ENCODE measurements around the gene EN1.

The EN1 gene

DNA sequence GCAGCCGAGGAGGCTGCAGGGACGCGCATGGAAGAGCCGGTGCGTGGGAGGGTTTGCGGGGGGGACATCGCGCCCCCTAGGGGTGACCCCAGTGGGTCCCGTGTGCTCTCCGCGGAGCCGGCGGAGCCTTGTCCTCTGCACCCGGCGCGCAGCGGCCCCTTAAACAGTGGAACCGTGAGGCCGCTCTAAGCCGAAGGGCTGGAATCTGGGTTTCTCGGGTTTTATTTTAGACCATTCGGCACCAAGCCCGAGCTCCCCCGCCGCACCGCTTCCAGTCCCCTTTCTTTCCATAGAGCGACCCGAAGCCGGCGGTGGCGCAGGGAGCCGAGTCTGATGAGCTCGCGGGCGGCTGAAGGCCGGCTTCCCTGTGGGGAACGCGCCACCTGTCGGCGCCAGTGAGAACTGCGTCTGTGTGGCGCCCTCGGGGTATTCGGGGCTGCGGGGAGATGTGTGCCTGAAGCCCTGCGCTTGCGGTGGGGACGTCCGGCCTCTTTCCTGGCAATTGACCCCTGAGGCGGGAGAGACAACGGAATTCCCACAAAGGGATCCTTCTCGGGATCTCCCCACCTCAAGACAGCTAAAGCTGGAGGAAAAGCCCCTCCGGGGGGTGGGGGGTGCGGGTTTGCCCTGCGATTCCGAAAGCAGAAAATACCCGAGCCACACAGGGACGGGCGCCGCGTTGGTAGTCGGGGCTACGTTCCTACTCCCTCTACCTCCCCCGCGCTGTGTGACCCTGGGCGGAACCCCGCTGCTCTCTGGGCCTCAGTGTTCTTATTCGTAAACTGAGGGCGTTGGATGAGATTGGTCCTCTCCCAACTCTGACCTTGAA is 8.2 kb upstream of the EN1 start:
- DNase-seq (ENCODE audit: low spot score): peak; percentile 90

GRCh38 chr2:118854507-118855345 is 7.3 kb upstream of the EN1 start:
- no peak for DNase-seq (ENCODE audit: low spot score)

- no peak for DNase-seq (ENCODE audit: low spot score)
Measured at GRCh38 chr2:118853651-118854291, 6.3 kb upstream of the EN1 start.

GRCh38 chr2:118853129-118853640 is 5.7 kb upstream of the EN1 start:
- DNase-seq (ENCODE audit: low spot score): no peak

DNA sequence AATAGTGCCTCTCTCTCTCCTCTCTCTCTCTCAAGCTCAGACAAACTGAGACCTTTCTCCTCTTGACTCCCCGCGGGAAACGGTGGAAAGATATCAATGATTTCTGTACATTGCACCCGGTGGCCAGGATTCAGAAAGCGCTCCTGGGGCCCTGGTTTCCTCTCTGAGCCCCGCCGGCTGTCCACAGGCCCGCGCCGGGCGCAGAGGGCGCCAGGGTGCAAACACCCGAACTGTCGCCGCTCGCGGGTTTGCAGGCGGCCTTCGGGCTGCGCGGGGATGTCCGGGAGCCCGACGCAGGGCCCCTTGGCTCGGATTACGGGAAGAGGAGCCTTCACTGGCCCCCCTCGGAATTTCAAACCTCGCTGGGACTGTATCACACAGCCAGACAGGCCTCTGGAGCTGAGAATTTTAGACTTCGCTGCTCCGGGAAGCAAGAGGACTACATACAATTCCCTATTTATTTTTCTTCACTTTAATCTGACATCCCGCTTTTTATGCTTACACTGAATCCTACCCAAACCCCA is 5.2 kb upstream of the EN1 start:
- DNase-seq (ENCODE audit: low spot score): no peak

DNA sequence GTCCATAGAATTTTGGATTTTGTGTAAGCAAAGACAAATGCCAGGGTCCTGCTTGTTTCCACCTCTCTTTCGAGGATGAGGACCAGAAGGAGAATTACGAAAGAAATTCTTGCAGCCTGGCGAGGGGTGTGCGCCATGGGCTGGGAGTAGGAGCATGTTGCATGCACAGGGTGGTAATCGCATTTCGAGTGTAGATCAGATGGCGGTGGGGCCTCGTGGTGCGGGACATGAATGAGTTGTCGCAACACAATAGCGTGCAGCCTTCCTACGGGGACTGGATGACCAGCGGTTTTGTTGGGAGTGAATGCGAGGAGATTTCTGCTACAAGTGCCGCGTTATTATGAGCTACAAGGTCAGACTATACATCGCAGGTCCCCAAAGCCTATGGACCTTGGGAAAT is 4.2 kb upstream of the EN1 start:
- no peak for DNase-seq (ENCODE audit: low spot score)

DNA sequence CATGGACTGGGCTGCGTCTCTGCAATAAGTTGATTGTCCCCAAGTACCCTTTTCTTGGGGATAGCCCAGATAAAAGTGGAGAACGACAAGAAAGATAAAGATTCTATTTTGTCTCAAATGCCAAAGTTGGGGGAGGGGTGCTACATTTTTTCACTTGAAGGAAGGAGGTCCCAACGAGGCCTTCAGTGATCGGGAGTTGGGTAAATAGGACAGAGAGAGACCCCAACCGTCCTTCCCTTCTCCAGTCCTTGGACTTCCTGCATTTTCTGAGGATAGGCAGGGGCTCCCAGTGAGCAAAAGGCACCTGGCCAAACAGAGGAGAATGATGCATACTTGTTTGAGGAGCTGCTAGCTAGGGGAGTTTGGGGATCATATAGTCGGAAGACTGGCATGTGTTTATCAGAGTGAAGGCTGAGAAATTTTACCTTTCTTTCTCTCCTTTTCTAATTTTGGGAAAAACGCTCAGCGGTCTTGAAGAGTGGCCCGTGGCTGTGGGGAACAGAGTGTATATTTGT is 3.5 kb upstream of the EN1 start:
- no peak for DNase-seq (ENCODE audit: low spot score)

GRCh38 chr2:118850168-118850900 is 2.9 kb upstream of the EN1 start:
- no peak for DNase-seq (ENCODE audit: low spot score)

- no peak for DNase-seq (ENCODE audit: low spot score)
Measured at GRCh38 chr2:118849226-118850167, 2.0 kb upstream of the EN1 start.

DNA sequence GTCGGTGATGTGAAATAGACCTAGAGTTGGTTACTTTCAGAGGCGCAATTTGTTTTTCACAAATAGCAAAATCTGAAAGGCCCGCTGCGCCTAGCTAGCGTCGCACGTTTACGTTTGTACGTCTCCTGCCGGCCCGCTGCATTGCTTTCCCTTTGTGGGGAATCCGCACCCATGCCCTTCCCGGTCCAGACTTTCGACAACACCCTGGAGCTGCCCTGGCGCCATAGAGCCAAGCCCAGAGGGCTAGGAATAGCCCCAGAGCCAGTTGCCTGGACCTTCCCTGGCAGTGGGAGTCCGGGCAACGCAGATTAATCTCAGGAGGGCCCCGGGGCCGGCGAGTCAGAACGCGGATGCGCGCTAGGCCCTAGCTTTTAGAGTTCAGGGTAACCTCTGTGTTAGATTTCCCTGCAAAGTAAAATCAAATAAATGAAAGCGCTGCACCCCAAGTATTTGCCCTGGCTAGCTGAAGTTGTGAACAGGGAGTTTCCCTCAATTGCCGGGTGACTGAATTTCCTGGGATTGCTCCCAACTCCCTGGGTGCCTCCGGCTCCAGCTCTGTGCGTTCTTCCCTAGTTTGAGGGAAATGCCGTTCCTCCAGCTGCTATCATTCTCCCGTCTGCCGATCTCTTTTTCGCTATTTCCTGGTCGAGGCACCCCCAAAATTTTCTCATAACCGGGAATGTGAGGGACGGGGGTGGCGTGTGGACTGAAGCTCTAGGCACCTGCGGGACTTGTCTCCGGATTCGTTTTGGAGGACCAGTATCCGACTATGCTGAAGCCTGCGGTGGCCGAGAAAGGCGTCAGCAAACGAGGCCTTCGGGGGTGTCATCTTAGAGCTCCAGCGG is 1.2 kb upstream of the EN1 start:
- no peak for DNase-seq (ENCODE audit: low spot score)

- peak; percentile 94 for DNase-seq (ENCODE audit: low spot score)
Measured at GRCh38 chr2:118847762-118848172, 319 bp upstream of the EN1 start.

DNA sequence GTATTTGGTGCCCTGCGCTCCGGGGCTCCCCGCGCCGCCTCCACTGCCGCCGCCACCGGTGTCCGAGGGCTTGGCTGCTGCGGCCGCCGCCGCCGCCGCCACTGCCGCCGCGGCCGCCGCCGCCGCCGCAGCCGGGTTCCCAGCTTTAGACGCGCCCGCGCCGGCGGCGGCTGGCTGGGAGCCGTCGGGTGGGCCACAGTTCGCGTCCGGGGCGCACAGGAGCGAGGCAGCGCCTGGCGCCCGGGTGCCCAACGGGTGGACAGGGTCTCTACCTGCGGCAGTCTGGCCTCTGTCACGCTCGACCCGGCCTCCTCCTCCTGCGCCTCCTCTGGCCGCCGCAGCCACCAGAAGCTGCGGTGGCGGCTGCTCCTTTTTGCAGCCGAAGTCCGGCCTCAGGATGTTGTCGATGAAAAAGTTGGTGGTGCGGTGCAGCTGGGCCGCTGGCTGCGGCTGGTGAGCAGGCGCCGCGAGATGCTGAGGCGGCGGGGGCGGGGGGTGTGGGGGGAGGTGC is 951 bp downstream of the EN1 start:
- no peak for DNase-seq (ENCODE audit: low spot score)

DNA sequence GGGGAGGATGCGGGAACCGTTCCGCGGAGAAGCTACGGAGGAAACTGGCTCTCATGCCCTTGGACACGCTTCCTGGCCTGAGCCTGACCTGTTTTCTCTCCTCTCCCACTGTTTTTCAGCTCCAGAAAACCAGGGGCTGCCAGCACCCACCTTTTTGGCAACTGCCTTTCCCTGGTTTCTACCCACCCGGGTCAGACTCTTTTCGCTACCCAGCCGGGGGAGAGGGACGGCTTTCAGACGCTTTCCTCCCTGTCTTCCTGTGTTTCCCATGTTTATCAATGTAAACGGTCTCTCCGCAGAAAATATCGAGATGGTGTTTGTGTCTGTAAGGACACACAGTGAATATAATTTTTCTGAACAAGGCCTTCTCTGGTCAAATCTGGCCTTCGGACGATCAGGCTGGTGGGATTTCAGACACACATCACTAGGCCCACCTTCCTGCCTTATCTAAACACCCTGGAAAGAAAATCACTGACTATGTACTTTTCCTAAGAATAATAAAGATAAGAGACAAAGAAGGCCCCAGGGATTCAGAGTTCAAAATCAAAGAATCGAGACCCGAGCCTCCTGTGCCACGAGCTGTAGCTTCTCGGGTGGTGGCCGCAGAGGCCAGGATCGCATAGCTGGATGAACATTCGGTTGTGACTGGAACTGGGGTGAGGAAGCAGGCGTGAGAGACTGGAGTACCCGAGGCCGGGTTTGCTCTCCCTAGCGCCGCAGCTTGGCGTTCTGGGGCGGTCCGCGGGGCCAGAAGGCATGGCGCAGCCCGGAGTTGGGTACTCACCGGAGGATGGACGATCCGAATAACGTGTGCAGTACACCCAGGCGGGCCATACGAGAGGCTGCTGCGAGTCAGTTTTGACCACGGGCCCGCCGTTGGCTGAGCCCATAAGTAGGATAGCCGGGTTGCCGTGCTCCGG is 1.7 kb downstream of the EN1 start:
- no peak for DNase-seq (ENCODE audit: low spot score)

GRCh38 chr2:118845005-118845521 is 2.4 kb downstream of the EN1 start:
- DNase-seq (ENCODE audit: low spot score): no peak

DNA sequence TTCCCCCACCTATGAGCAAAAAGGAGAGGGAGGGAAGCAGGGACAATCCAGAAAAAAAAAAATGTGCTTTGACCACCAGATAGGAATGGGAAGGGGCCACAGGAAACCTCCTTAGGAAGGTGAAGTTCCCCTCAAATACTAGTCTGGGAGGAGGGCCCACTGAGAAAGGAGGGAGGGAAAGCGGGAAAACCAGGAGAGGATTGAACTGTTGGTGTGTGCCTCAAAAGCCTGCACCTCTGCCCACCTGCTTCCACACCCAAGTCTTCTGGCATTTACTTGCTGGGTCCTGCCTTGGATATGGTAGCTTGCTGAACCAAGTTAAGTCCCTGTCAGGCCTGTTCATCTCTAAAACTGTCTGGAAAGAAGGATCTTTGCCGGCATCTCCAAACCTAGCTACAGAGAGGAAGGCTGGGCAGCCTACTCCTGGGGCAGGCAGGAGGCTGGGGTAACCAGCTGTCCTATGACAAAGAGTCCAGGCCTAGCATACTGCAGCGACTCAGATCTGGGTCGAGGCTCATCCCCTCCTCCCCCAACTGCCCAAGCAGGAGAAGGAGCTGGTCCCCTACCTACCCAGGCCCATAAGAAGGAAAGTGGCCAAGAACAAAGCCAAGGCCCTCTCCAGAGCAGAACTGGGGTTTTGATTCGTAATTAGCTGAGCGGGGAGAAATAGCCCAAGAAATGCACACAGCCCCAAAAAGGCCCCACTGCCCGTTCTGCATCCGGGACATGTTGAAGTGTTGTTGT is 3.0 kb downstream of the EN1 start:
- no peak for DNase-seq (ENCODE audit: low spot score)

DNA sequence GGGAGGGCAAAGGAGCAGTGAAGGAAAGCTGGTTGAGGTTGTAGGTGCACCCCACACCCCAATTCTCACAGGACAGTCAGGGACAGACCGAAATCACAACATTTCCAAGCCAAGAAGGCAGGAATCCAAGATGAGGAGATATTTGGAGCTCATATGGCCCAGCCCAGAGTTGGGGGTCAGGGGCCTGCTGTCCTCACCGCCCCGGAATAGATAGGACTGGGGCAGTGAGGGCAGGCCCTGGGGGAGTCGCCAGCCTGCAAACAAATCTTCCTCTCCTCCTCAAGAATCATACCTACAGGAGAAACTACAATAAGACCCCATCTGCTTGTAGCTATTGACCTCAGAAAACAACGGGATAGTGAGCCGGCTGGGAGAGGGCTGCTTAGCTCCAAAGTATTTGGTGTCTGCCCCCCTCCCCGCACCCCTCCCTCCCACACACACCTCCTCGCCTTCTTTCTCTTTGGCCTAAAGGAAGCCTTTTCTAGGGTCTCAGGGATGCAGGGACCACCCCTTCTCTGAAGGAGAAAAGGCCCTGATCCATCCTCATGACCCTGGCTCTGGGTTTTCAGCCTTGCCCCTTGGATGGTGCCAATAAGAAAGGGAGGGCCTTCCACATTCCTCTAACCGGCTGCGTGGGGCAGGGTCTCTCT is 3.8 kb downstream of the EN1 start:
- DNase-seq (ENCODE audit: low spot score): no peak
